Measurements from ENCODE around the gene TSPY8.
"Not testable (repeated sequence)": the region's sequence is repeated elsewhere in the genome, so short reads cannot be mapped to it uniquely, and the experiment has no call there.

Gene TSPY8

GRCh38 chrY:9357497-9357896 lies at the start of gene TSPY8:
Gene TSPY8, plus strand, starts transcription at chrY:9357797. Its CDS starts 46 bp downstream, at chrY:9357843.
- DNase-seq = not testable (repeated sequence)

- no peak for DNase-seq
Measured at GRCh38 chrY:9320996-9321395, 36.6 kb upstream of the TSPY8 start.

- DNase-seq = not testable (repeated sequence)
Measured at GRCh38 chrY:9337164-9337563, 20.4 kb upstream of the TSPY8 start, which contains the start of gene TSPY4. Gene TSPY4, plus strand, starts transcription at chrY:9337464. Its CDS starts 46 bp downstream, at chrY:9337510.

GRCh38 chrY:9396527-9396926 lies 38.9 kb downstream of the TSPY8 start:
- DNase-seq = not testable (repeated sequence)

- not testable (repeated sequence) for DNase-seq
Measured at GRCh38 chrY:9398121-9398520, 40.5 kb downstream of the TSPY8 start, which contains the start of gene TSPY3. Gene TSPY3, plus strand, starts transcription at chrY:9398421. Its CDS starts 46 bp downstream, at chrY:9398467.
